ENCODE measurements around the gene FBXL20. TPM values are rescaled to one million over a fixed set of nuclear protein-coding genes. Genes with fewer than 3 reads are reported as not detected.
"Not testable (repeated sequence)": the region's sequence is repeated elsewhere in the genome, so short reads cannot be mapped to it uniquely, and the experiment has no call there.

FBXL20 gene
- total and polyA plus RNA-seq, 11 donors = 3.1 to 21.9 (median 12.2) TPM

DNA sequence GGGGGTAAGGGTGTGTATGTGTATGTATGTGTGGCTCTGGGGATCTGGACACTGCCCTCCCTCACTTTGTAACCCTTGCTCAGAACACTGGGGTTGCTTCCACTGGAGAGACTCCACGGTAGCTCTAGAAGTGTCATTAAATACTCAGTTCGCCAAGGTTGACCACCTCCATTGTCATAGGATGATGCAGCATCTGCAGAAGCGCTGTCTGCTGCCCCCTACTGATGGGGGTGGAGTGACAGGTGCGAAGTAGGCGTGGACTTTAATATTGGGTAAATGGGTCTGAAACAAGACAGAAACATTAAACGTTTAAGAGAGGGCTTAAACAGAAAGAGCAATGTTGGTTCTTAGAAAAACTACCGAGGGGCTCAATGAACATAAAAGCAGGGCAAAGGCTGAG, 140.1 kb downstream of the FBXL20 start:
- intact Hi-C loops (cut with DNase I) = no loop called here
- DNase-seq (no peak), ATAC-seq (no peak)
- H3K4me3 ChIP-seq = no peak overlapping the region
- no peaks in the 10 kb centered on the region for H3K27me3 ChIP-seq
- peaks cover 0 to 12% (median 8%) of the 10 kb centered on the region in 12 donors for H3K4me1 ChIP-seq
- WGBS, 4 donors = 79 to 87% (median 82%) methylated on average over 7 of the region's 7 CpGs
- H3K27ac ChIP-seq = no peak overlapping the region
- H3K9me3 ChIP-seq = no peaks in the 10 kb centered on the region
- H3K36me3 ChIP-seq = peaks cover 0 to 98% (median 95%) of the 10 kb centered on the region in 9 donors
- no peak for TF ChIP-seq POLR2A (IDR thresholded peaks at IDR 0.05)
- TF ChIP-seq CTCF (IDR thresholded peaks at IDR 0.05) = peak in 7 of 12 donors; percentile 8 to 31 (median 13)

GRCh38 chr17:39252788-39253460, 148.5 kb downstream of the FBXL20 start:
- TF ChIP-seq POLR2A (IDR thresholded peaks at IDR 0.05) = no peak
- TF ChIP-seq CTCF (IDR thresholded peaks at IDR 0.05) = no peak
- intact Hi-C loops (cut with DNase I) = no loop called here
- Histone ChIP-seq H3K4me1 (no peaks in the 10 kb centered on the region), H3K27me3 (no peaks in the 10 kb centered on the region), H3K4me3 (no peak overlapping the region), H3K9me3 (no peaks in the 10 kb centered on the region), H3K36me3 (peaks cover 0 to 69% (median 46%) of the 10 kb centered on the region in 9 donors), H3K27ac (no peak overlapping the region)
- ATAC-seq = no peak
- no peak for DNase-seq
- 76 to 84% (median 83%) methylated on average over 7 of the region's 7 CpGs for WGBS, 4 donors

- H3K9me3 ChIP-seq = no peaks in the 10 kb centered on the region
- H3K27ac ChIP-seq = no peak overlapping the region
- no peaks in the 10 kb centered on the region for H3K4me1 ChIP-seq
- intact Hi-C loops (cut with DNase I) = no loop called here
- no peak overlapping the region for H3K4me3 ChIP-seq
- H3K27me3 ChIP-seq = no peaks in the 10 kb centered on the region
- TF ChIP-seq POLR2A (IDR thresholded peaks at IDR 0.05) (no peak), CTCF (IDR thresholded peaks at IDR 0.05) (no peak)
- peaks cover 0 to 59% (median 37%) of the 10 kb centered on the region in 9 donors for H3K36me3 ChIP-seq
- DNase-seq (no peak), ATAC-seq (no peak)
- WGBS, 4 donors = 68 to 84% (median 69%) methylated on average over 1 of the region's 1 CpG
These were observed 149.4 kb downstream of the FBXL20 start for GRCh38 chr17:39251997-39252396.

- H3K36me3 ChIP-seq = peaks cover 0 to 41% (median 21%) of the 10 kb centered on the region in 9 donors
- ATAC-seq; H3K27ac ChIP-seq; H3K9me3 ChIP-seq; H3K4me3 ChIP-seq; H3K4me1 ChIP-seq; DNase-seq; H3K27me3 ChIP-seq; intact Hi-C loops (cut with DNase I): not testable (repeated sequence)
- WGBS, 4 donors = 96 to 98% (median 97%) methylated on average over 12 of the region's 12 CpGs
These were observed 151.3 kb downstream of the FBXL20 start for GRCh38 chr17:39250076-39250475.
